ENCODE results near the gene TOP2A.

TOP2A gene

GRCh38 chr17:40358323-40359038, 59.2 kb downstream of the TOP2A start:
- DNase-seq (ENCODE audit: low spot score): peak; percentile 80

GRCh38 chr17:40356990-40357881, 60.5 kb downstream of the TOP2A start:
- no peak for DNase-seq (ENCODE audit: low spot score)

GRCh38 chr17:40355804-40356758, 61.6 kb downstream of the TOP2A start:
- DNase-seq (ENCODE audit: low spot score): no peak

GRCh38 chr17:40355123-40355803, 62.4 kb downstream of the TOP2A start:
- peak; percentile 59 for DNase-seq (ENCODE audit: low spot score)

- no peak for DNase-seq (ENCODE audit: low spot score)
These were observed 63.2 kb downstream of the TOP2A start for GRCh38 chr17:40354221-40355122.

GRCh38 chr17:40352779-40353394, 64.8 kb downstream of the TOP2A start:
- DNase-seq (ENCODE audit: low spot score): no peak

- DNase-seq (ENCODE audit: low spot score): no peak
These were observed 65.4 kb downstream of the TOP2A start for GRCh38 chr17:40352237-40352778.

- DNase-seq (ENCODE audit: low spot score): no peak
These were observed 66.1 kb downstream of the TOP2A start for GRCh38 chr17:40351359-40352236.

GRCh38 chr17:40350689-40351358, 66.9 kb downstream of the TOP2A start:
- DNase-seq (ENCODE audit: low spot score): no peak

GRCh38 chr17:40349895-40350688, 67.6 kb downstream of the TOP2A start:
- no peak for DNase-seq (ENCODE audit: low spot score)

GRCh38 chr17:40349477-40349894, 68.2 kb downstream of the TOP2A start:
- DNase-seq (ENCODE audit: low spot score): peak; percentile 61

- DNase-seq (ENCODE audit: low spot score): no peak
These were observed 68.9 kb downstream of the TOP2A start for GRCh38 chr17:40348562-40349476.

- no peak for DNase-seq (ENCODE audit: low spot score)
These were observed 69.6 kb downstream of the TOP2A start for GRCh38 chr17:40348136-40348504.

- no peak for DNase-seq (ENCODE audit: low spot score)
These were observed 70.2 kb downstream of the TOP2A start for GRCh38 chr17:40347319-40348135.

- DNase-seq (ENCODE audit: low spot score): no peak
These were observed 70.9 kb downstream of the TOP2A start for GRCh38 chr17:40346765-40347158.

All from kidney tubule cell (primary cell).